Testis (tissue), 3 donors: Measurements from ENCODE around the gene DOP1B. TPM values are rescaled to one million over a fixed set of nuclear protein-coding genes. Genes with fewer than 3 reads are reported as not detected.
A peak's percentile ranks its signal among the peaks of the same experiment; 100 is the strongest.

ENCODE experiments used
- DNase-seq: peaks from one replicate; pipeline ENCODE4 v3.0.0-alpha.2; 2019
- H3K27ac ChIP-seq, 2 donors: fragments of 200-600 bp; sonication (generic); one replicate each; pipeline ENCODE4 v1.5.1; 2019
- H3K27me3 ChIP-seq: fragments of 200-600 bp; sonication (generic); one replicate; pipeline ENCODE4 v1.5.1; 2019
- H3K36me3 ChIP-seq: fragments of 200-600 bp; sonication (generic); one replicate; pipeline ENCODE4 v1.5.1; 2017; ENCODE audit warnings: low read depth; ENCODE audit errors: missing control alignments
- H3K4me1 ChIP-seq: fragments of 200-600 bp; sonication (generic); one replicate; pipeline ENCODE4 v1.5.1; 2019
- H3K4me3 ChIP-seq, 2 donors: fragments of 200-600 bp; sonication (generic); one replicate each; pipeline ENCODE4 v1.5.1; 2017 to 2019
- H3K9me3 ChIP-seq: fragments of 200-600 bp; sonication (generic); one replicate; pipeline ENCODE4 v1.5.1; 2017
- CTCF ChIP-seq, 3 experiments: fragments of 450-650 bp in 2 of 3; fragments of 200-600 bp in 1 of 3; sonication (generic) in 1 of 3; IDR thresholded peaks; one replicate each; pipeline ENCODE4 v1.5.1; 2016 to 2019; ENCODE audit warnings: antibody characterized with exemption in 3 of 3, mild to moderate bottlenecking in 2 of 3, moderate library complexity in 1 of 3
- POLR2A ChIP-seq: fragments of 450-650 bp; IDR thresholded peaks from one replicate; pipeline ENCODE4 v1.6.1; 2017; ENCODE audit warnings: antibody characterized with exemption, mild to moderate bottlenecking, moderate library complexity
- WGBS, 2 donors: methylation state at CpG; one replicate each; pipeline ENCODE4 v1.1.5; 2018; 5-methylcytosine and 5-hydroxymethylcytosine counted together
- intact Hi-C: fragments of 100-400 bp; cut with DNase I; formaldehyde crosslinking; loops from one replicate; pipeline ENCODE4 v1.15.1; 2023; ENCODE audit warnings: low total_unique reads
- polyA plus RNA-seq: library from polyadenylated mRNA; stranded (reverse); fragments of 350-450 nt; fragmentation: Illumina TruSeq; extraction: RNeasy Lipid Tissue Mini Kit (QIAGEN cat#74804); gene quantifications from one replicate; pipeline ENCODE4 v1.2.3, GENCODE V29; 2014; ENCODE audit warnings: low read depth, low replicate concordance; ENCODE audit not compliant: insufficient read depth
- total RNA-seq, 2 donors: library from RNA; depleted of rRNA; stranded (reverse); fragments of >200 nt; gene quantifications; one replicate each; pipeline ENCODE4 v1.2.3, GENCODE V29; 2016

The DOP1B gene
- total and polyA plus RNA-seq, 3 donors from 2014 or later: 9.6 to 24.3 (median 19.1) TPM

- Histone ChIP-seq H3K27ac (no peak overlapping the region), H3K27me3 (no peaks in the 10 kb centered on the region), H3K36me3 (no peaks in the 10 kb centered on the region), H3K4me3 (no peak overlapping the region), H3K4me1 (no peaks in the 10 kb centered on the region), H3K9me3 (no peaks in the 10 kb centered on the region)
- intact Hi-C loops: no loop called here
- no peak for TF ChIP-seq CTCF (IDR thresholded peaks at IDR 0.05)
- no peak for TF ChIP-seq POLR2A
- WGBS, 2 donors: 94 to 95% methylated on average over 3 of the region's 3 CpGs
- no peak for DNase-seq
Measured at GRCh38 chr21:36145259-36145658, 11.4 kb upstream of the DOP1B start.

GRCh38 chr21:36147911-36148310, 8.7 kb upstream of the DOP1B start:
- Histone ChIP-seq H3K27ac (no peak overlapping the region), H3K4me1 (no peaks in the 10 kb centered on the region), H3K4me3 (no peak overlapping the region), H3K9me3 (no peaks in the 10 kb centered on the region), H3K36me3 (no peaks in the 10 kb centered on the region), H3K27me3 (no peaks in the 10 kb centered on the region)
- WGBS, 2 donors: 78 to 90% methylated on average over 5 of the region's 5 CpGs
- DNase-seq: no peak
- intact Hi-C loops: no loop called here
- TF ChIP-seq CTCF (IDR thresholded peaks at IDR 0.05) (no peak), POLR2A (no peak)

- no peak overlapping the region for H3K4me3 ChIP-seq
- intact Hi-C loops: no loop called here
- no peaks in the 10 kb centered on the region for H3K9me3 ChIP-seq
- no peaks in the 10 kb centered on the region for H3K36me3 ChIP-seq
- WGBS, 2 donors: 87 to 94% methylated on average over 3 of the region's 3 CpGs
- H3K4me1 ChIP-seq: no peaks in the 10 kb centered on the region
- no peaks in the 10 kb centered on the region for H3K27me3 ChIP-seq
- DNase-seq: no peak
- H3K27ac ChIP-seq: no peak overlapping the region
- TF ChIP-seq POLR2A (no peak), CTCF (IDR thresholded peaks at IDR 0.05) (no peak)
Measured at GRCh38 chr21:36148886-36149285, 7.7 kb upstream of the DOP1B start.

- Histone ChIP-seq H3K27me3 (no peaks in the 10 kb centered on the region), H3K27ac (peak overlapping the region in 1 of 2 donors; percentile 2), H3K4me3 (no peak overlapping the region), H3K9me3 (no peaks in the 10 kb centered on the region), H3K36me3 (no peaks in the 10 kb centered on the region), H3K4me1 (no peaks in the 10 kb centered on the region)
- TF ChIP-seq POLR2A: no peak
- TF ChIP-seq CTCF (IDR thresholded peaks at IDR 0.05): no peak
- intact Hi-C loops: loop anchor here (10.0 kb wide), 1 partner anchor 175 kb away; the partner anchor contains the start of gene MORC3
- 63 to 67% methylated on average over 7 of the region's 7 CpGs for WGBS, 2 donors
- DNase-seq: peak; percentile 53
Measured at GRCh38 chr21:36149788-36150711, 6.6 kb upstream of the DOP1B start.
